Stimulated activated CD8-positive, alpha-beta memory T cell treated with anti-CD3 and anti-CD28 coated beads, Interleukin-12 subunit alpha, Interleukin-12 subunit beta, amount 100 ng/mL, for 24 hours (primary cell): Measurements from ENCODE around the gene ZNF609.

ENCODE experiments used
- DNase-seq: peaks from one replicate; pipeline ENCODE4 v3.0.0-alpha.2; 2020; ENCODE audit errors: extremely low read depth

The ZNF609 gene

DNA sequence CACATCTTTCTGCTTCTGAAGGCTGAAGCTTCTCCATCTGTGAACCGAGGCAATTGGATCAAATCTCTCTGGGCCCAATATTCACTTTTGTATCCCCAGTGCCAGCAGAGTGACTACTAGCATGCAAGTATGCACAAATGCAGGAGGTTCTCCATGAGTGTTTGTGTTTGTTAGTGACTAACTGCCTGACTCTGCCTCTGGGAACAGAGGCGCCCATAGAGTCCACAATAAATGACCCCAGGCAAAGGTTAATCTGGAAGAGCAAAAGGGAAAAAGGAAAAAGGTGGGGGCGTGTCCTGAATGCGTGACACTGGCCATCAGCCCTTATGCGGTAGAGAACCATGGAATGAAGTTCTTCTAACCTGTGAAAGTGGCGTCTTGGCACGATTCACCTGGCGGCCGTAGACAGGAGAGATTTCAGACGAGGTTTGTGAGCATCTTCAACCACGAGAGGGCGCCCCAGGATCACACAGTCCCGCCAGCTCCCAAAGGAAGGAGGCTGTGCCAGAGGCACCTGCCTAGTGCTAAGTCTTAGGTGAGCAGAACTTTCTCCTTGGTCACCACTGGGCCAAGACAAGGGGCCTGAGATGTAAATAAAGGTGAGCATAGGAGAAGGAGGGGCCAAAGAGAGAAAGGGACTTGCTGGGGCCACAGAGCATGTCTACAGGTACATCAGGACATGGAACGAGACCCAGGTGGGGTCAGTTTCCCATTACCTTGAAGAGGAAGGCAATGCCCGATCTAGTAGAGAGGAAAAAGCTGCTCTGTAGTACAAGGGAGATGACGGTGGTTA, 270.8 kb downstream of the ZNF609 start:
- peak; percentile 50 for DNase-seq

DNA sequence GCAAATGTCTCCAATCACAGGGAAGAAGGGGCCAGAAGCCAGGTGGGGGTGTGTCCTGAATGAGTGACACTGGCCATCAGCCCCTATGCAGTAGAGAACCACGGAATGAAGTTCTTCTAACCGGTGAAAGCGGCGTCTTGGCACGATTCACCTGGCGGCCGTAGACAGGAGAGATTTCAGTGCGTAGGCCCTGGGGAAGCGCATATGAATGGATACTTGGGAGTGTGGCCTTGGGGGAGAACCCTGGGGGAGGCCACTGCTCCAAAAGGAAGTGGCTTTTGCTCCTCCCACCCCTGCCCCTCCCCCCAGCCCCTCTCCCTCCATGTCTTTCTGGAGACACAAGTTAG, 271.4 kb downstream of the ZNF609 start:
- no peak for DNase-seq

DNA sequence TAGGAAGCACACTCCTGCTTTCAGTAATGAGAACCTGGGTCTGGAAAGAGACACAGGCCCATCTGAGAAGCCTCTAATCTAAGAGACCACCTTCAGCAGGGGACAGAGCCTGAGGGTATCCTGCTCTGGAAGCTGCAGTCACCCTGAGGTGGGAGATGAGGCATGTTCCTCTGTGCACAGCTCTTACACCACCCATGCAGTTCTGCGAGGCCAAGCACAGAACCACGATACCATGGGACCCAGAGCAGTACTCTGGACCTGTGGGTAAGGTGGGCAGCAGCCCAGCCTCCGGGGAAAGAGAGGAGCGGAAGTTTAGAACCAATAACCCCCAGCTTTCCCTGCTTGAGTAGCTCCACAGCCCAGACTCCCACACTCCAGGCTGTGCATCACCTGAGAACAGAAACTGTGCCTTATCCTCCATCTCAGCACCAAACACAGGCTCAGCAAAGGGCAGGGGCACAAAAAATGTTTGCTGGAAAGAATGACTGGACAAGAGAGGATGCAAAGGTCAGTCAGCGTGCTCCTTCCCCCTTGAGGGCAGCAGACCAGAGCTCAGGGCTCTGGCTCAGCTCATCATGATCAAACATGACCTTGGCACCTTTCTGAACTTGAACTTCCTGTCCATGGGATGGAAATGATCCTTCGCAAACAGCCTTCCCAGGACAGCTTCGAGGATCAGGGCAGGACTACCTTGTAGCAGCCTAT, 271.9 kb downstream of the ZNF609 start:
- no peak for DNase-seq
